IMR-90 (cell line): ENCODE results near the gene USH2A. TPM values are rescaled to one million over a fixed set of nuclear protein-coding genes. Genes with fewer than 3 reads are reported as not detected.

Source experiments
- ATAC-seq: fragments of 200-7000 bp; cut with Tn5 transposase; 2 replicates; pipeline ENCODE4 v1.9.1; 2020; ENCODE audit warnings: low read depth, mild to moderate bottlenecking, moderate library complexity
- BruUV-seq: library from RNA; stranded (reverse); fragments of 400-500 nt; replicated peaks from 2 replicates; lab custom pipeline; 2021; lab: Mats Ljungman, UMichigan
- CTCF ChIA-PET: fragments of 300-600 bp; formaldehyde crosslinking; extraction: SDS; loops from one replicate; lab custom pipeline; 2021; ENCODE audit warnings: antibody characterized with exemption; lab: Yijun Ruan, JAX
- POLR2A ChIA-PET: fragments of 300-600 bp; sonication (Branson Sonifier 250); formaldehyde crosslinking; loops from one replicate; lab custom pipeline; 2022; ENCODE audit warnings: antibody characterized with exemption; ENCODE audit not compliant: unreplicated experiment; lab: Charles Lee
- DNase-seq: peaks from one replicate; pipeline ENCODE4 v3.0.0; 2013
- H2AFZ ChIP-seq: replicated peaks from 2 replicates; pipeline ENCODE3; 2013; ENCODE audit warnings: low read length, mild to moderate bottlenecking; ENCODE audit not compliant: poor library complexity
- H2AK5ac ChIP-seq: 2 replicates; pipeline ENCODE4 v1.6.1; 2013; ENCODE audit warnings: low read depth, low read length, inconsistent platforms
- H2AK9ac ChIP-seq: replicated peaks from 2 replicates; pipeline ENCODE3; 2013; ENCODE audit warnings: mild to moderate bottlenecking, low read depth, low read length, moderate library complexity; ENCODE audit not compliant: poor library complexity
- H2BK120ac ChIP-seq: 2 replicates; pipeline ENCODE4 v1.6.1; 2013; ENCODE audit warnings: low read depth, low read length, inconsistent platforms
- H2BK15ac ChIP-seq: 3 replicates; pipeline ENCODE4 v1.6.1; 2013; ENCODE audit warnings: low read depth, low read length, inconsistent platforms
- H2BK20ac ChIP-seq: 2 replicates; pipeline ENCODE4 v1.6.1; 2013; ENCODE audit warnings: low read depth, mild to moderate bottlenecking, inconsistent platforms, low read length, moderate library complexity
- H2BK5ac ChIP-seq: 2 replicates; pipeline ENCODE4 v1.6.1; 2013; ENCODE audit warnings: mild to moderate bottlenecking, low read depth, low read length, inconsistent platforms; ENCODE audit not compliant: poor library complexity, severe bottlenecking
- H3K14ac ChIP-seq: replicated peaks from 2 replicates; pipeline ENCODE4 v1.6.1; 2013; ENCODE audit warnings: low read depth, low read length, inconsistent platforms
- H3K18ac ChIP-seq: 2 replicates; pipeline ENCODE4 v1.6.1; 2013; ENCODE audit warnings: low read depth, low read length, control low read depth
- H3K23ac ChIP-seq: 2 replicates; pipeline ENCODE4 v1.6.1; 2013; ENCODE audit warnings: low read depth, low read length, inconsistent platforms
- H3K27ac ChIP-seq: 2 replicates; pipeline ENCODE4 v1.5.1; 2013; ENCODE audit warnings: mild to moderate bottlenecking, control low read depth, low read length; ENCODE audit not compliant: insufficient read depth
- H3K27me3 ChIP-seq: 2 replicates; pipeline ENCODE4 v1.6.1; 2013; ENCODE audit warnings: low read length; ENCODE audit not compliant: control insufficient read depth, insufficient read depth
- H3K36me3 ChIP-seq: 2 replicates; pipeline ENCODE4 v1.6.1; 2013; ENCODE audit warnings: low read length, mixed read lengths; ENCODE audit not compliant: control insufficient read depth, insufficient read depth
- H3K4ac ChIP-seq: 2 replicates; pipeline ENCODE4 v1.6.1; 2013; ENCODE audit warnings: low read depth, low read length, inconsistent platforms
- H3K4me1 ChIP-seq: 2 replicates; pipeline ENCODE4 v1.6.1; 2013; ENCODE audit warnings: low read length, mixed read lengths; ENCODE audit not compliant: control insufficient read depth, insufficient read depth
- H3K4me2 ChIP-seq: 2 replicates; pipeline ENCODE4 v1.6.1; 2013; ENCODE audit warnings: low read depth, mild to moderate bottlenecking, control low read depth, low read length, moderate library complexity
- H3K4me3 ChIP-seq: 2 replicates; pipeline ENCODE4 v1.5.1; 2013; ENCODE audit warnings: low read depth, mild to moderate bottlenecking, control low read depth, low read length, moderate library complexity; ENCODE audit not compliant: insufficient read depth
- H3K56ac ChIP-seq: 2 replicates; pipeline ENCODE4 v1.6.1; 2013; ENCODE audit warnings: low read length, inconsistent platforms; ENCODE audit not compliant: insufficient read depth; ENCODE audit errors: extremely low read depth
- H3K79me1 ChIP-seq, 2 experiments: 2 replicates each; pipeline ENCODE4 v1.6.1; 2013; ENCODE audit warnings: low read length in 2 of 2, inconsistent platforms in 1 of 2, low read depth in 1 of 2
- H3K9ac ChIP-seq: 2 replicates; pipeline ENCODE4 v1.6.1; 2013; ENCODE audit warnings: low read depth, low read length, control low read depth
- H3K9me1 ChIP-seq: 2 replicates; pipeline ENCODE4 v1.6.1; 2013; ENCODE audit warnings: low read length, inconsistent platforms; ENCODE audit not compliant: insufficient read depth
- H3K9me3 ChIP-seq: 2 replicates; pipeline ENCODE4 v1.6.1; 2013; ENCODE audit warnings: low read length; ENCODE audit not compliant: control insufficient read depth, insufficient read depth
- H4K20me1 ChIP-seq: 2 replicates; pipeline ENCODE4 v1.6.1; 2013; ENCODE audit warnings: low read length, inconsistent platforms; ENCODE audit not compliant: insufficient read depth
- H4K5ac ChIP-seq: 2 replicates; pipeline ENCODE4 v1.6.1; 2013; ENCODE audit warnings: mild to moderate bottlenecking, low read depth, low read length, control low read depth
- H4K8ac ChIP-seq, 2 experiments: 2 replicates each; pipeline ENCODE4 v1.6.1; 2013; ENCODE audit warnings: low read depth in 2 of 2, low read length in 2 of 2, control low read depth in 1 of 2, inconsistent platforms in 1 of 2
- H4K91ac ChIP-seq: 2 replicates; pipeline ENCODE4 v1.6.1; 2013; ENCODE audit warnings: low read depth, low read length, inconsistent platforms; ENCODE audit not compliant: insufficient read depth
- BHLHE40 ChIP-seq: fragments of 150-350 bp; IDR thresholded peaks from 2 replicates; pipeline ENCODE4 v1.6.1; 2016; ENCODE audit warnings: mild to moderate bottlenecking, low read depth, low read length
- CEBPB ChIP-seq: IDR thresholded peaks from 2 replicates; pipeline ENCODE4 v1.6.1; 2012; ENCODE audit warnings: low read depth, low read length, improper control_type of control experiment
- CHD1 ChIP-seq: IDR thresholded peaks from 2 replicates; pipeline ENCODE4 v1.6.1; 2012; ENCODE audit warnings: low read depth, low read length, improper control_type of control experiment
- ELK1 ChIP-seq: fragments of 150-350 bp; IDR thresholded peaks from 2 replicates; pipeline ENCODE4 v1.6.1; 2016; ENCODE audit warnings: low read depth, mild to moderate bottlenecking, low read length, moderate library complexity, borderline replicate concordance
- FOS ChIP-seq: fragments of 150-350 bp; IDR thresholded peaks from 2 replicates; pipeline ENCODE4 v1.6.1; 2016; ENCODE audit warnings: low read depth, low read length
- MAFK ChIP-seq: IDR thresholded peaks from 2 replicates; pipeline ENCODE4 v1.6.1; 2012; ENCODE audit warnings: low read depth, low read length, improper control_type of control experiment
- MAZ ChIP-seq: IDR thresholded peaks from 2 replicates; pipeline ENCODE4 v1.6.1; 2012; ENCODE audit warnings: low read depth, mild to moderate bottlenecking, low read length, improper control_type of control experiment, moderate library complexity, borderline replicate concordance
- MXI1 ChIP-seq: IDR thresholded peaks from 2 replicates; pipeline ENCODE4 v1.6.1; 2012; ENCODE audit warnings: low read depth, mild to moderate bottlenecking, low read length, moderate library complexity, borderline replicate concordance
- NFE2L2 ChIP-seq: fragments of 150-350 bp; IDR thresholded peaks from 2 replicates; pipeline ENCODE4 v1.6.1; 2016; ENCODE audit warnings: low read depth, mild to moderate bottlenecking, low read length
- POLR2A ChIP-seq: IDR thresholded peaks from 2 replicates; pipeline ENCODE4 v1.6.1; 2012; ENCODE audit warnings: mild to moderate bottlenecking, low read depth, low read length
- RCOR1 ChIP-seq: IDR thresholded peaks from 2 replicates; pipeline ENCODE4 v1.6.1; 2012; ENCODE audit warnings: mild to moderate bottlenecking, low read length, improper control_type of control experiment; ENCODE audit not compliant: insufficient replicate concordance
- RFX5 ChIP-seq: IDR thresholded peaks from 2 replicates; pipeline ENCODE4 v1.8.0; 2012; ENCODE audit warnings: low read depth, mild to moderate bottlenecking, low read length, moderate library complexity
- SMC3 ChIP-seq: fragments of 150-350 bp; IDR thresholded peaks from 2 replicates; pipeline ENCODE4 v1.6.1; 2016; ENCODE audit warnings: low read depth, mild to moderate bottlenecking, antibody characterized with exemption, low read length, moderate library complexity
- USF2 ChIP-seq: fragments of 150-350 bp; IDR thresholded peaks from 2 replicates; pipeline ENCODE4 v1.6.1; 2017; ENCODE audit warnings: mild to moderate bottlenecking, antibody characterized with exemption, low read length, low read depth
- WGBS, 2 experiments: methylation state at CpG; one replicate each; pipeline versions ENCODE4 v1.1.5 to v1.1.7; 2013; ENCODE audit warnings: missing lambda C conversion rate in 2 of 2; ENCODE audit not compliant: insufficient read length in 1 of 2; ENCODE audit errors: extremely low coverage in 2 of 2; 5-methylcytosine and 5-hydroxymethylcytosine counted together
- dilution Hi-C: fragments of 300-500 bp; cut with HindIII; formaldehyde crosslinking; loops from one replicate; pipeline ENCODE4 v1.14.3; 2018; ENCODE audit warnings: low sequenced_read_pairs; ENCODE audit not compliant: unreplicated experiment
- in situ Hi-C: fragments of 300-500 bp; cut with MboI; formaldehyde crosslinking; loops from 3 replicates; pipeline ENCODE4 v1.14.3; 2019; ENCODE audit warnings: low sequenced_read_pairs, inconsistent platforms, mixed read lengths
- intact Hi-C: fragments of 100-400 bp; cut with micrococcal nuclease; formaldehyde crosslinking; loops from 2 replicates; pipeline ENCODE4 v1.10.0; 2022
- polyA plus RNA-seq, 3 experiments: library from polyadenylated mRNA; depleted of rRNA; stranded (reverse); fragments of >200 nt; gene quantifications; 2 replicates each; pipeline ENCODE4 v1.2.3, GENCODE V29; 2012; ENCODE audit warnings: low replicate concordance in 1 of 3
- total RNA-seq: library from RNA; depleted of rRNA; stranded (reverse); fragments of >200 nt; gene quantifications from 2 replicates; pipeline ENCODE4 v1.2.3, GENCODE V29; 2012
- TF ChIP-seq, protein P1 (sequence below): conservative IDR thresholded peaks from 2 replicates; pipeline ENCODE4 v1.5.1; 2012; ENCODE audit warnings: mild to moderate bottlenecking, low read depth, low read length, improper control_type of control experiment

The USH2A gene
- total and polyA plus RNA-seq, 2 of the 4 experiments (the other 2 are of a cell fraction): under 0.01 to 0.02 TPM

DNA sequence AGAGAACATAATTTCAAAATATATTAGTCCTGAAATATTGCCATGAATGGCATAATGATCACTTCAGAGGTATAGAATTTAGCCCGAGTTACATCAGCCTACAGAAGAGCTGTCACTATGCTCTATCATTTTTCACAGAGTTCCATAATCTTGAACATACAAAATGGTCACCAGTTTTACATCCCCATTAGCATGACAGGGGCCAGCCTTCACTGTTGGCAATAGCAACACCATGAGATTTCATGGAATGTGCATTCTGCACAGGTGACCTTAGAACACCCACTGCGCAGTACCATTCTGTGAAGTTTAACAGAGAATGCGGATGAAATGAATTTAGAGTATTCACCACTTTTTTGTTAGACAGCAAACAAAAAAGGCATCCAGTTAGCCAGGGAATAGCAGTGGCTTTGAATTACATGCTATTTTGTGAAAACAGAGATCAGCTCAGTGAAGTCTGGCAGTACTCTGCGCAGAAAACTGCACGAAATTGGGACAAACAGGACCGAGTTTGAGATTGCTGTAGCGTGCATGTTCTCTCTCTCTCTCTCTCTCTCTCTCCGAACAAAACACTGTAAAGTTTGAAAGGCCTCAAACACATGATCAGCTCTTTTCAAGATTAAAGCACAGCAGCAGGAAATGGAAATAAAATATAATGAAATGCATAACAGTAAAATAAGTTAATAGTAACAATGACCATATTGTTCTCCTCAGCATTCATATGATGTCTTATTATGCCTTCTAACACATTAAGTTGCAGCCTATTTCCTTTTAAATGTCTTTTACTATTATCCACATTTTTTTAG, 349.3 kb downstream of the USH2A start:
- Histone ChIP-seq H3K9me1 (no peaks in the 10 kb centered on the region), H2AK9ac (no peak overlapping the region), H2BK5ac (no peak overlapping the region), H3K9me3 (no peaks in the 10 kb centered on the region), H3K27me3 (no peaks in the 10 kb centered on the region), H3K27ac (no peak overlapping the region), H3K4me2 (no peak overlapping the region), H3K56ac (no peak overlapping the region), H4K8ac (no peak overlapping the region), H3K18ac (no peak overlapping the region), H3K14ac (no peak overlapping the region), H3K9ac (no peak overlapping the region), H3K4me3 (no peak overlapping the region), H4K91ac (no peak overlapping the region), H4K5ac (no peak overlapping the region), H3K23ac (no peak overlapping the region), H2BK15ac (no peak overlapping the region), H3K79me1 (no peaks in the 10 kb centered on the region), H2AK5ac (no peak overlapping the region), H2AFZ (no peak overlapping the region), H3K4me1 (peaks cover 6% of the 10 kb centered on the region), H2BK20ac (no peak overlapping the region), H4K20me1 (no peaks in the 10 kb centered on the region), H3K4ac (no peak overlapping the region), H2BK120ac (no peak overlapping the region), H3K36me3 (no peaks in the 10 kb centered on the region)
- dilution Hi-C loops (no loop called here), intact Hi-C loops (no loop called here), in situ Hi-C loops (no loop called here)
- ATAC-seq: no peak
- CTCF ChIA-PET: interaction anchor here (1.1 to 1.7 kb wide), 2 partner anchors 45 to 392 kb away, joined by 3 read pairs; no protein-coding TSS in a partner anchor
- POLR2A ChIA-PET: no interaction called here
- no peak for DNase-seq
- no TSS peak for BruUV-seq
- WGBS, 2 experiments: 100% methylated on average over 2 of the region's 8 CpGs; no CpG with 5 or more reads in 1 of the 2 experiments
- no peak for TF ChIP-seq BHLHE40
- TF ChIP-seq RFX5: no peak
- TF ChIP-seq MAFK: no peak
- TF ChIP-seq ELK1: no peak
- TF ChIP-seq FOS: no peak
- no peak for TF ChIP-seq NFE2L2
- TF ChIP-seq USF2: no peak
- no peak for TF ChIP-seq MAZ
- TF ChIP-seq POLR2A: no peak
- TF ChIP-seq, protein P1, sequence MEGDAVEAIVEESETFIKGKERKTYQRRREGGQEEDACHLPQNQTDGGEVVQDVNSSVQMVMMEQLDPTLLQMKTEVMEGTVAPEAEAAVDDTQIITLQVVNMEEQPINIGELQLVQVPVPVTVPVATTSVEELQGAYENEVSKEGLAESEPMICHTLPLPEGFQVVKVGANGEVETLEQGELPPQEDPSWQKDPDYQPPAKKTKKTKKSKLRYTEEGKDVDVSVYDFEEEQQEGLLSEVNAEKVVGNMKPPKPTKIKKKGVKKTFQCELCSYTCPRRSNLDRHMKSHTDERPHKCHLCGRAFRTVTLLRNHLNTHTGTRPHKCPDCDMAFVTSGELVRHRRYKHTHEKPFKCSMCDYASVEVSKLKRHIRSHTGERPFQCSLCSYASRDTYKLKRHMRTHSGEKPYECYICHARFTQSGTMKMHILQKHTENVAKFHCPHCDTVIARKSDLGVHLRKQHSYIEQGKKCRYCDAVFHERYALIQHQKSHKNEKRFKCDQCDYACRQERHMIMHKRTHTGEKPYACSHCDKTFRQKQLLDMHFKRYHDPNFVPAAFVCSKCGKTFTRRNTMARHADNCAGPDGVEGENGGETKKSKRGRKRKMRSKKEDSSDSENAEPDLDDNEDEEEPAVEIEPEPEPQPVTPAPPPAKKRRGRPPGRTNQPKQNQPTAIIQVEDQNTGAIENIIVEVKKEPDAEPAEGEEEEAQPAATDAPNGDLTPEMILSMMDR: no peak
- no peak for TF ChIP-seq CEBPB
- TF ChIP-seq MXI1: no peak
- TF ChIP-seq SMC3: no peak
- TF ChIP-seq RCOR1: no peak
- no peak for TF ChIP-seq CHD1
